ENCODE measurements around the gene LSAMP.

GRCh38 chr3:116354382-116354781 lies 90.9 kb downstream of the LSAMP start:
- TF ChIP-seq USF2 (CRISPR knock-in tag; IDR thresholded peaks at IDR 0.05) (no peak), ATF2 (CRISPR knock-in tag; IDR thresholded peaks at IDR 0.05; ENCODE audit: borderline replicate concordance, low read depth) (no peak), NR2C2 (CRISPR knock-in tag; IDR thresholded peaks at IDR 0.05) (no peak), STAT6 (CRISPR knock-in tag; conservative IDR thresholded peaks at IDR 0.05; ENCODE audit: low read depth) (no peak), CTCF (IDR thresholded peaks at IDR 0.05) (no peak), NR3C1 (CRISPR knock-in tag; conservative IDR thresholded peaks at IDR 0.05; ENCODE audit: low read depth) (no peak), PRRX2 (CRISPR knock-in tag; IDR thresholded peaks at IDR 0.05) (no peak), CREB1 (CRISPR knock-in tag; IDR thresholded peaks at IDR 0.05) (no peak), TCF7 (CRISPR knock-in tag; IDR thresholded peaks at IDR 0.05; ENCODE audit: low read depth) (no peak), MAX (CRISPR knock-in tag; IDR thresholded peaks at IDR 0.05) (no peak)
